T follicular helper cell (primary cell): Measurements from ENCODE around the gene NRP1.

Source experiments
- DNase-seq: peaks from one replicate; pipeline ENCODE4 v3.0.0-alpha.2; 2020; ENCODE audit warnings: low read depth

The NRP1 gene

DNA sequence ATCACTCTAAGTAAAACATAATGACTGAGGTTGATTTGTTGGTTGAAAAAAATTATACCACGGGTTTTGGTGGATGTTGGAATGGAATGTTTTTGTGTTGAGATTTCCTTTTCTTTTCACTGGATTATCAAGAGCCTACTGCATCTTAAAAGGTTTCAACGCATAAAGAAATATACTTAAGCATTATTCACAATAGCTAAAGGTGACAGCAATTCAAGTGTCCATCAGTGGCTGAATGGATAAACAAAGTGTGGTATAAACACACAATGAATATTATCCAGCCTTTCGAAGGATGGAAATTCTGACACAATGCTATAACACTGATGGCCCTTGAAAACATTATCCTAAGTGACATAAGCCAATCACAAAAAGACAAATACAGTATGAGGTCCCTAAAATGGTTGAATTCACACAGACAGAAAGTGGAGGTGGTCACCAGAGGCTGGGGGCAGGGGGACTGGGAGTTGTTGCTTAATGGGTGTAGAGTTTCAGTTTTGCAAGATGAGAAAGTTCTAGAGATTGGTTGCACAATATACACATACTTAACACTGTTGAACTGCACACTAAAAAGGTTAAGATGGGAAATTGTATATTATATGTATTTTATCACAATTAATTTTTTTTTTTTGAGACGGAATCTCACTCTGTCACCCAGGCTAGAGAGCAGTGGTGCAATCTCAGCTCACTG lies 122.3 kb downstream of the NRP1 start:
- DNase-seq: no peak

- DNase-seq: no peak
These were observed 123.2 kb downstream of the NRP1 start for GRCh38 chr10:33211106-33211878.

DNA sequence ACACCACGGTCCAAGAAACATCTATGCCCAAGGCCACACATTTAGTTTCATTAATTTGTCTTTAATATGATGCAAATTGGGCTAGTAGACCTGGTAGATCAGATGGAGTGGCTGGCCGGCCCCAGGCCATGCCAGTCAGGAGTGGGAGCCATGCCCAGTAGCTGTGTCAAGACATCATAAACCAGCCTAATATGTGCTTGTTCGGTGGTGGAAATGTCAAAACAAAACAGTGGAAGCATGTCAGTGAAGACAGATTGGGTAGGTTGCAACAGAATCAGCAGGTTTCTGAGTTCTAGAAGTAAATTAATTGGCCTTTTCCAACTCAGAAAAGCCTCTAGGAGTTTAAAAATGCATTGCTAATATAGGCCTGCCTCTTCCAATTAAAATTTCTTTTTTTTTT lies 124.7 kb downstream of the NRP1 start:
- no peak for DNase-seq

DNA sequence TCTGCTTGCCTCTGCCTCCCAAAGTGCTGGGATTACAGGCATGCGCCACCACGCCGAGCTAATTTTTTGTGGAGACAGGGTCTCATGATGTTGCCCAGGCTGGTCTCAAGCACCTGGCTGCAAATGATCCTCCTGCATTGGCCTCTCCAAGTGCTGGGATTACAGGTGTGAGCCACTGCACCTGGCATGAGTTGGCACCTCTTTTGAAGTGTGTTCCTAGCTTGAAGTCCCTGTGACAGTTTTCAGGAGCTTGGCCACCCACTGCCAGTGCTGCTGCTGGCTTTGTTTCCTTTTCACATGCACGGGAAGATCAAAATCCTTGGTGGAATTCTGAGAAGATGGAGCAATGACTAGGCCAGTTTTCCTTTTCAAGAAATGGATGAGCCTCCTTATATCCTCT lies 126.3 kb downstream of the NRP1 start:
- DNase-seq: no peak

GRCh38 chr10:33204031-33204430 lies 130.4 kb downstream of the NRP1 start:
- no peak for DNase-seq

GRCh38 chr10:33201971-33202370 lies 132.5 kb downstream of the NRP1 start:
- DNase-seq: no peak

DNA sequence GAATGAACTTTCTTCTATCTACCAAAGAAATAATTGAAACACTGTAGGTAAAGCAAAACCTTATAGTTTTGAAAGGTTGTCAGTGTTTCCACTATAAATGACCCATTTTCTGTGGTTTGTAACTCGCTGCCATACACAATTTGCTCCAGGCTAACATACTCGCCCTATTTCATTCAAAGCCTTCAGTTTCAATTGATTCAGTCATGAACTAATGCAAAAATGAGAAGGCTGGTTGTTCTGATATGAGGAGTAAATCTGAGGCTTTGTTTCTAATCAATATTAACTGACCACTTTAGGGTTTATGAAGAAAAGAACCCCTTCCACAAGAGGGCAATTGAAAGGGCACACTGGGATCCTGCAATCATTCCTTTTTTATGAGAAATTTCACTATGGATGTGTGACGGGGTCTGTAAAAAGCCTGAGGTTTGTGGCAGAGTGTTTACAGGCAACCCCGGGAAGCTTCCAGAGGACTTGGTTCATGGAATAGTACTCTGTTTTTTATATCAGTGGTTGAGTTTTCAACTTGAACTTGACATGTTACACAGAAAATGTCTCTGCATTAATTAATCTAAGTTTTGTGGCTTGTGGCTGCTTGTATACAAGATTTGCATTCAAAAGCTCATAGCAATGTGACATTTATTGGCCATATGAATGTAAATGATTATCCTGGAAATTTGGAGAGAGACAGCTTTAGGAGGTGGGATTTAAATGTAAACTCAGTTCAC lies 133.2 kb downstream of the NRP1 start:
- no peak for DNase-seq

DNA sequence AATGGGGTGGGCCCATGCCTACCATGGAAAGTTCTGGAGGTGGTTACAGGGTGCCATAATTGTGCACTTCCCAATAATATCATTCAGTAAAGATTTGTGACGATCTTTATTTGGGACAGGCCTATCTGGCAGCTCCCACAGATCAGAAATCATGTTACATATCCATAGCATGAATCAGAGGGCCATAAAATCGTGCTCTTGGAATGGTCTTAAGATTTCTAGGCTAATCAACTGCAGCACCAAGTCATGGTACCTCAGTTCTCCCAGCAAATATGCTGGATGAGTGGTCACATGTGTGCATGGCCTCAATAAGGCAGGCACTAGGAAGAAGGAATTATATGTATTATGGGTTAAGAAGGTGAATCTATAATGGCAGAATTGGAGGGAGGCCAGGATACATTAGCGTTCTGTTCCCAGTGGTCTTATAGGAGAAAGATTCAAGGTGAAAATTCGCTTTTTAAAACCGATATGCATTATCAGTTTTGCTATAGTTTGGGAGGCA lies 134.7 kb downstream of the NRP1 start:
- DNase-seq: no peak

GRCh38 chr10:33198610-33199009 lies 135.9 kb downstream of the NRP1 start:
- no peak for DNase-seq

DNA sequence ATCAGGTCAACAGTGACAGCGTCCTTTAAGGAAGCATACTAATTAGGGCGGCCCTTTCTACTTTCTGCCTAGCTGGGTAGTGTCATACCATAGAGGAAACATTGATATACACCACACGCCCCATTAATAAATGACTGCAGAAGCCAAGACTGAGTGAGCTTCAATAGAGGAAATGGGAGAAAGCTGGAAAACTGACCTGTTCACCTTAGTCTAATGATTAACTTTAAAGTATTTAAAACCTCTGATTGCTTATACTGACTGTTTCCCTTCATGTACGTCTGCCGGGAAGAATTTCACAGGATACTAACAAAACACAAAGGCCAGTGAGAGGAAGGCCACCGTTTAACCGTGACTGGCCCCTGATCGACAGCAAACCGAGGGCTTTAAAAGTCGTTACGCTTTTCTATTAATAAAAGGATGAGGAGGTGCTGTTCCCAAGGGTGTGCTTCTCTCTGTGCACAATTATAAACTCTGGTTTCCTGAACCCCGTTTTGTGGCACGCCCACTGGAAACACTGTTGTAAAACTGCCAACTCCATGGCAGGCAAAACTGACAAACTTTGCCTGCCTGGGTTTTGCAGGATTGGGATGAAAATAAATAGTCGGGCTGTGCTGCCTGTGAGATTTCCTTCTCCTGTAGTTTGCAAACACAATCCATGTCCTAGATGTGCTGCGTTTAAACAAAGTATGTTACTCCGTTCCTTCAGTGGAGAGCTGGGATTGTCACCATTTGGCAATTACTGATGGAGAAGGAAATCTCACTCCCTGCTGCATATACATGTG lies 137.6 kb downstream of the NRP1 start:
- no peak for DNase-seq

- DNase-seq: no peak
These were observed 138.1 kb downstream of the NRP1 start for GRCh38 chr10:33196377-33196706.

GRCh38 chr10:33195608-33196376 lies 138.7 kb downstream of the NRP1 start:
- DNase-seq: no peak

DNA sequence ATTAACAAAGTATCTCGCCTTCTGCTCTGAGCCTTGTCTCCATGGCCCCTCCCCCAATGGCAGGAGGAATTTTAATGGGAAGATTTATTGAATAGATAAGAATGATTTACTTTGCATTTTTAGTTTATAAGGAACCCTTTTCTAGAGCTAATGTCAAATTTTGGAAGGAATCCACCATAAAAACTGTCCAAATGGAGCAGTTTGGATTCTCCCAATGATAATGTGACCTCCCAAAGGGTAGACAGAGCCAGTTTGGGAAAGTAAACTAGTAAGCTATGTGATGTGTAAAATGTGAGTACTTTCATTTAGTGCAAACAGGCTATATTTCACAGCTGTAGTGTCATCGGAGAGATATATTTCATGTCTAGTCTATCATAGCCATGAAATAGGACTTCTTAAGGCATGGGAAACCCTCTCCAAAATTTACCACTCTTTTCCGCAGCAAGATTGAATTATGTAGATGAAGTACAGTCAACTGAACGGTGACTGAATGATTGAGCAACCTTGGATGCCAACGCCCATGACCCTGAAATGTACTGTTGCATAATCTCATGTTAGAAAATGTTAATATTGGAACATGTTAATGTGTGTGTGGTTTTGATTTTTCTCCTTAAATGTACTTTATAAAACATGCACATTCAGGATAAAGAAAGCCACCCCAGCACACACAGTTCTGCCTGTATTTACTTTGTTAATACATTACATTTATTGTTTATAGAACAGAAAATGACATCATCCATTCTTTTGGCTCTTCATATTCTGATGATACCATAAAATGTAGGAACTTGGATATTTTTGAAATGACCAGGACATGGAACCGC lies 140.6 kb downstream of the NRP1 start:
- DNase-seq: no peak

GRCh38 chr10:33193057-33193700 lies 141.3 kb downstream of the NRP1 start:
- peak; percentile 46 for DNase-seq

DNA sequence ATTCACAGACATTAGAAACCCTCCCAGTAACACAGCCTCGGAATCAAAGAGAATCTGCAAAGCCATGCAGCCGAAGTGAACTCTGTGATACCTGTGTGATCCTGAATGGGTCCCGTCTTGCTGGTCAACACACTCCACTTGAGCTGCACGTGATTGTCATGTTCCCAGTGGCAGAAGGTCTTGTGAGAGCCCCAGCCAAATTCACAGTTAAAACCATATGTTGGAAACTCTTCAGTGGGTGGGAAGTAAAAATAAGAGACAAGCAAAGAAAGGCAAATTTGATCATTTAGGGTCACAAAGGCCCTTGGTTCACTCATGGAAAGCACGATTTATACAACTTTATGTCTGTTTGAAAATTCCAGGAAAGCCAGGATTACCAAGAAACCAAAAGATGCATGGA lies 142.3 kb downstream of the NRP1 start:
- DNase-seq: no peak

- no peak for DNase-seq
These were observed 144.1 kb downstream of the NRP1 start for GRCh38 chr10:33190406-33190805.

DNA sequence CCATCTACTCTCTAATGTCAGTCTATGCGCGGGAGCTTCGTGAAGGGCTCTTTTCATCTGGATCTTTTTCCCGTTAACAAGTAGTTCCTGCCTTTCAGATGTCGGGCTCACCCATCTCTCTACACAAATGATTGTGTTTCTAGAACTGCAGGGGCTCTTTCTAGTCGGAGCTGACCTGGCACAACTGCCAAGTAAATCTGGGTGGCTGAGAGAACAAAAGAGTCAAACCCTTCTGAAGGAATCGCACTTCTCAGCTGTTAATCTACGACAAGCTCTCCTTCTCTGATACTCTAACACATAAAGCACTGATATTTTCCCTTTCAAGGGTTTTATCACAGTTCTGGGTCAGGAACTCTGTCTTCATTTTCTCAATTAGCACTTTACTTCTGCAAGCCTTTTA lies 144.7 kb downstream of the NRP1 start:
- no peak for DNase-seq

DNA sequence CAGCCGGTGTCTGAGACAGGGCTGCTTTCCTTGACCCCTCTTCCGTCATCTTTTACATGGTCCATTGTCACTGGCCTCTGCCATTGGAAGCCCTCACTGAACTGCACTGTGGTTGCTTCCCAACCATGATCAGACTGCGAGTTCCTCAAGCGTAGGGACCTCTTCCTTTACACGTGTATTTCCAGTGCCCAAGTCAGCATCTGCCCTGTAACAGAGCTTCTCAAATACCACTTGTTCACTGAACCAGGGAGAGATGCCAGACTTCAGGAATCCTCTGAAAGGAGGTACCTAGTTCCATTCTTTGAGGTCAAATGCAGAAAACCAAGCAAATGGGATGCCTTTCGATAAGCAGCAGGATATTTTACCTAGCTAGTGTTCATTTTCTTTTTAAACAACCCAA lies 145.1 kb downstream of the NRP1 start:
- DNase-seq: no peak

DNA sequence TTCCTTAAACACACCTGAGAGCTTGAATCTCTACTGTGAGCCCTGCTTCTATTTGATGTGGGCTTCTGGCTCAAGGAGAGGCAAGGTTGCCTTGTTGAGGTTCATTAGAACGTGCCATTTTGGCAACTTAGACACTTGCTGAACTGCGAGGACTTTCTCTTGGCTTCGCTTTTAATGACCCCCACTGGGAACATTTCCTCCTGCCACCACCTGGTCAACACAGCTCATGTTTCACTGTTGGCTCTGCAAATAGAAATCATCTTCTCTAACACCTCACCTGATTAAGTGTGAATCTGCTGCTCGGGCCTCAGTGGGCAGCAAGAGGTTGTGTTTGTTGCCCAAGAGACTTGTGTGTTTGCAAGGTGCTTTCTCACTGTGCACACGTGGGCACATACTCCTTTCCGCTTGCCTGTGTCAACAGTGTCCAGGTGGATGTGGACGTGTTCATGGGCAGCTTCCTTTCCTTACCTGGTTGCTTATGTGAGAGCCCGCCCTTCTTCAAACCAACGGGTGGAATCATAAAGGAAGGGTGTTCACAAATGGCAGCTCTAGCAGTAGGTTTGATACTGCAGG lies 147.0 kb downstream of the NRP1 start:
- DNase-seq: no peak

DNA sequence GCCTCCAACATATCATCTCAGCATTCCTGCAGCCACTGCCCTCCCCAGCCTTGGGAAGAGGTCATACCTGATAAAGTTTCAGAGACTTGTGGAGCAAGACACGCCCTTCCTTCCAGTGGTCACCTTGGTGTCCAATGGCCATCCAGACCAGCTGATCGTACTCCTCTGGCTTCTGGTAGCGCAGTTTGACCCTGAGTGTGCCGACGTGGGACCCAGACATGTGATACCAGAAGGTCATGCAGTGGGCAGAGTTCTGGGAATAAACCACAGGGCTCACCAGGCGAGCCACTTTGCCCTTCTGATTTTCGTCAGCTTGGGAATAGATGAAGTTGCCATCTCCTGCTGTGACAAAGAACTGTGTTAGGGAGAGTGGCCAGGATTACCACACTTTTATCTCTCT lies 148.3 kb downstream of the NRP1 start:
- DNase-seq: no peak
